K562 (cell line): ENCODE measurements around the gene MACF1. TPM values are rescaled to one million over a fixed set of nuclear protein-coding genes. Genes with fewer than 3 reads are reported as not detected.

Experiments
- BRD4 ChIP-seq: fragments of 200-600 bp; sonication (generic); IDR thresholded peaks from 2 replicates; pipeline ENCODE4 v1.6.1; 2017; ENCODE audit warnings: inconsistent platforms
- C11orf30 ChIP-seq: fragments of 450-650 bp; IDR thresholded peaks from 2 replicates; pipeline ENCODE4 v1.6.1; 2016; ENCODE audit warnings: low read depth, mild to moderate bottlenecking
- CEBPG ChIP-seq, 3 experiments: fragments of 200-800 bp in 1 of 3; sonication (Bioruptor generic) in 1 of 3; sonication (generic) in 1 of 3; formaldehyde crosslinking in 1 of 3; IDR thresholded peaks in 2 of 3; conservative IDR thresholded peaks in 1 of 3; 2 replicates each; pipeline versions ENCODE4 v1.6.1 to v1.8.0; 2016 to 2022; ENCODE audit warnings: missing compliant biosample characterization in 2 of 3, missing genetic modification characterization in 2 of 3, mild to moderate bottlenecking in 1 of 3, missing genetic modification reagents in 1 of 3
- DPF2 ChIP-seq: fragments of 450-650 bp; IDR thresholded peaks from 2 replicates; pipeline ENCODE4 v1.6.1; 2016
- ELF2 ChIP-seq: fragments of 250-450 bp; sonication (Bioruptor Pico); IDR thresholded peaks from 2 replicates; pipeline ENCODE4 v1.5.0; 2021; ENCODE audit warnings: mild to moderate bottlenecking
- EP300 ChIP-seq: IDR thresholded peaks from 2 replicates; pipeline ENCODE4 v1.6.1; 2012; ENCODE audit warnings: low read length, improper control_type of control experiment
- NEUROD1 ChIP-seq: fragments of 150-350 bp; IDR thresholded peaks from 2 replicates; pipeline ENCODE4 v1.6.1; 2014; ENCODE audit warnings: borderline replicate concordance, low read length, low read depth; ENCODE audit not compliant: partially characterized antibody
- NONO ChIP-seq, 2 experiments: fragments of 200-400 bp in 1 of 2; fragments of 450-650 bp in 1 of 2; formaldehyde crosslinking in 1 of 2; IDR thresholded peaks; 2 replicates each; pipeline ENCODE4 v1.6.1; 2017; ENCODE audit warnings: low read depth in 2 of 2, mild to moderate bottlenecking in 2 of 2, moderate library complexity in 2 of 2, low read length in 1 of 2
- PHF20 ChIP-seq: fragments of 450-650 bp; IDR thresholded peaks from 2 replicates; pipeline ENCODE4 v1.6.1; 2018; ENCODE audit not compliant: partially characterized antibody
- POLR2AphosphoS2 ChIP-seq: IDR thresholded peaks from 2 replicates; pipeline ENCODE4 v1.6.1; 2012; ENCODE audit warnings: low read length, improper control_type of control experiment
- PPARD ChIP-seq: fragments of 250-450 bp; sonication (Bioruptor Pico); IDR thresholded peaks from 2 replicates; pipeline ENCODE4 v1.8.0; 2022; ENCODE audit warnings: inconsistent platforms, mild to moderate bottlenecking, moderate library complexity
- SLC30A9 ChIP-seq: fragments of 250-450 bp; sonication (Bioruptor Pico); IDR thresholded peaks from 2 replicates; pipeline ENCODE4 v1.8.0; 2022; ENCODE audit warnings: mild to moderate bottlenecking, moderate library complexity
- TAL1 ChIP-seq: fragments of 450-650 bp; IDR thresholded peaks from 2 replicates; pipeline ENCODE4 v1.6.1; 2016; ENCODE audit warnings: mild to moderate bottlenecking
- XRCC5 ChIP-seq: fragments of 200-400 bp; formaldehyde crosslinking; IDR thresholded peaks from 2 replicates; pipeline ENCODE4 v1.6.1; 2017; ENCODE audit warnings: low read depth, mild to moderate bottlenecking, low read length
- ZKSCAN8 ChIP-seq: fragments of 200-800 bp; sonication (Bioruptor generic); IDR thresholded peaks from 2 replicates; pipeline ENCODE4 v1.6.1; 2016; ENCODE audit warnings: missing genetic modification characterization, missing compliant biosample characterization
- ZNF589 ChIP-seq: fragments of 200-800 bp; sonication (Bioruptor generic); IDR thresholded peaks from 2 replicates; pipeline ENCODE4 v1.6.1; 2016; ENCODE audit warnings: low read depth, missing genetic modification characterization, missing compliant biosample characterization
- polyA plus RNA-seq, 8 experiments: library from polyadenylated mRNA; depleted of rRNA in 4 of 8; stranded (reverse) in 5 of 8; unstranded in 3 of 8; fragments of >200 nt; fragmentation: Nextera tagmentation in 2 of 8; fragmentation: Illumina TruSeq in 1 of 8; extraction: Ambion mirVana in 2 of 8; extraction: Trizol in 1 of 8; gene quantifications; 2 replicates each; pipeline versions ENCODE4 v1.2.1 to v1.2.3, GENCODE V29; 2011 to 2014; ENCODE audit warnings: inconsistent platforms in 1 of 8, missing spikeins in 1 of 8
- total RNA-seq, 7 experiments: library from RNA; depleted of rRNA in 6 of 7; stranded (reverse); fragments of >200 nt in 6 of 7; fragmentation: Illumina TruSeq in 2 of 7; extraction: Trizol in 2 of 7; gene quantifications; 2 replicates each; pipeline versions ENCODE4 v1.2.1 to v1.2.3, GENCODE V29; 2011 to 2021; ENCODE audit warnings: low replicate concordance in 1 of 7
- TF ChIP-seq, protein P1 (sequence below), 3 experiments: fragments of 200-800 bp in 1 of 3; fragments of 250-450 bp in 1 of 3; fragments of 450-650 bp in 1 of 3; sonication (Bioruptor Pico) in 1 of 3; sonication (Bioruptor generic) in 1 of 3; formaldehyde crosslinking in 1 of 3; IDR thresholded peaks; 2 replicates each; pipeline versions ENCODE4 v1.6.1 to v1.8.0; 2016 to 2022; ENCODE audit warnings: mild to moderate bottlenecking in 2 of 3, missing genetic modification characterization in 2 of 3, missing compliant biosample characterization in 1 of 3, moderate library complexity in 1 of 3
- TF ChIP-seq, protein P2 (sequence below): sonication (generic); formaldehyde crosslinking; IDR thresholded peaks from 2 replicates; pipeline ENCODE4 v1.8.1; 2023; ENCODE audit warnings: mild to moderate bottlenecking, missing genetic modification reagents
- TF ChIP-seq, protein P3 (sequence below): fragments of 450-650 bp; formaldehyde crosslinking; IDR thresholded peaks from 2 replicates; pipeline ENCODE4 v1.4.0; 2020; ENCODE audit warnings: mild to moderate bottlenecking, mixed read lengths

The MACF1 gene
- total and polyA plus RNA-seq, 9 of the 15 experiments (the other 6 are each of a cell fraction or from before 2014, with no cell fraction given), result 13.2 to 232 (median 112) TPM

DNA sequence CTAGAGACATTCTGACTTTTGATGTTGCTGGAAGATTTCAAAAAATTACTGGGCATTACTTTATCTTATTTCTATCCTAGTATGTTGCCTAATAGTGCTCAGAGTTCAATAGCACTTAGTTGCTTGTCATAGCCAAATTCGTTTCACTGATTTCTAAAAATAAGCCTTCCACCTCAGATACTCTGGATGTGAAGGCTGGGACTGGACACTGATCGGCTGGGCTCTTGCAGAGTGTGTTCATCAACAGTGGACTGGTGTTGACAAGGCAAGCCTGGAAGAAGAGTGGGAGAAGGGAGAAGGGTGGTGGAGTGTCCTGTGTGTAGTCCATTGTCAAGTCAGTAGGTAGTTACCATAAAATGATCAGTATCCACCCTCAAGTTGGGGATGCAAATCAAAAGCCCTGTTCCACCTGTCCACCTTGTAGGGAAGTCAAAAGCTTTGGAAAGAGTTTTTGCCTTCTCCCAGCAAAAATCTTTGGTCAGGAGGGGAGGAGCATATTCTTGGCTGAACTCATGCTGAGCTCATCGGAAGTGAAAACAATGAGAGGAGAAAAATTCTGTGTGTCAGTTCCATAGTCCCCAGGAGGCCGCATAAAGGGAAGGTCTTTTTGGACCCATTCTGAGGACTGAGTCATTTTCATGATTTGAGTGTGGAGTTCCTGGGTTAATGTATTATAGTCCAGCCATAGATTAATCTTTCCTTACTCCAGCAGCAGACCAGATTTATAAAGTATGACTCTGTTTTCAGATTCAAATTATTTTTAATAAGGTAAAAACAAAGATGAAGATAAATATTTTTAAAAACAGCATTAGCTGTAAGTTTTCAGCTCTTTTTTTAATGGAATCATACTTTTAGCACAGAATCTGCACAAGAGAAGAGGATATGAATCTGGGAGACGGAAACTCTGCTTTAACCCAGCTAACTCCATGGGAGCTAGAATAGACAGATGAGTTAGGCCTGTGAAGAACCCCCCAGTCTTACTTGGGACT lies 187.5 kb downstream of the MACF1 start (continued):
- TF ChIP-seq NONO (IDR thresholded peaks at IDR 0.05; ENCODE audit: low read depth in 2 of 2, low read length in 1 of 2) (no peak), POLR2AphosphoS2 (no peak), TAL1 (no peak), PPARD (CRISPR knock-in tag) (no peak), XRCC5 (no peak), BRD4 (no peak), CEBPG (CRISPR knock-in tag; IDR thresholded peaks at IDR 0.05) (no peak), CEBPG (tag; conservative IDR thresholded peaks at IDR 0.05 in 1 of 2, IDR thresholded peaks at IDR 0.05 in 1 of 2) (peak in 1 of 2 experiments; percentile 75; a peak in 2 of 4 replicates), C11orf30 (peak; percentile 75), EP300 (peak; percentile 37), DPF2 (peak; percentile 67; the same call in 1 of the 2 replicates), ZNF589 (CRISPR knock-in tag) (peak; percentile 55; the same call in 1 of the 2 replicates), NEUROD1 (no peak), PHF20 (peak; percentile 75), ELF2 (CRISPR knock-in tag) (no peak), ZKSCAN8 (peak; percentile 59; the same call in 1 of the 2 replicates), SLC30A9 (no peak)
- TF ChIP-seq, protein P1, sequence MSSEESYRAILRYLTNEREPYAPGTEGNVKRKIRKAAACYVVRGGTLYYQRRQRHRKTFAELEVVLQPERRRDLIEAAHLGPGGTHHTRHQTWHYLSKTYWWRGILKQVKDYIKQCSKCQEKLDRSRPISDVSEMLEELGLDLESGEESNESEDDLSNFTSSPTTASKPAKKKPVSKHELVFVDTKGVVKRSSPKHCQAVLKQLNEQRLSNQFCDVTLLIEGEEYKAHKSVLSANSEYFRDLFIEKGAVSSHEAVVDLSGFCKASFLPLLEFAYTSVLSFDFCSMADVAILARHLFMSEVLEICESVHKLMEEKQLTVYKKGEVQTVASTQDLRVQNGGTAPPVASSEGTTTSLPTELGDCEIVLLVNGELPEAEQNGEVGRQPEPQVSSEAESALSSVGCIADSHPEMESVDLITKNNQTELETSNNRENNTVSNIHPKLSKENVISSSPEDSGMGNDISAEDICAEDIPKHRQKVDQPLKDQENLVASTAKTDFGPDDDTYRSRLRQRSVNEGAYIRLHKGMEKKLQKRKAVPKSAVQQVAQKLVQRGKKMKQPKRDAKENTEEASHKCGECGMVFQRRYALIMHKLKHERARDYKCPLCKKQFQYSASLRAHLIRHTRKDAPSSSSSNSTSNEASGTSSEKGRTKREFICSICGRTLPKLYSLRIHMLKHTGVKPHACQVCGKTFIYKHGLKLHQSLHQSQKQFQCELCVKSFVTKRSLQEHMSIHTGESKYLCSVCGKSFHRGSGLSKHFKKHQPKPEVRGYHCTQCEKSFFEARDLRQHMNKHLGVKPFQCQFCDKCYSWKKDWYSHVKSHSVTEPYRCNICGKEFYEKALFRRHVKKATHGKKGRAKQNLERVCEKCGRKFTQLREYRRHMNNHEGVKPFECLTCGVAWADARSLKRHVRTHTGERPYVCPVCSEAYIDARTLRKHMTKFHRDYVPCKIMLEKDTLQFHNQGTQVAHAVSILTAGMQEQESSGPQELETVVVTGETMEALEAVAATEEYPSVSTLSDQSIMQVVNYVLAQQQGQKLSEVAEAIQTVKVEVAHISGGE (CRISPR knock-in tag; IDR thresholded peaks at IDR 0.05), result peak in 2 of 3 experiments; percentile 87 to 99; a peak in 4 of 6 replicates
- TF ChIP-seq, protein P2, sequence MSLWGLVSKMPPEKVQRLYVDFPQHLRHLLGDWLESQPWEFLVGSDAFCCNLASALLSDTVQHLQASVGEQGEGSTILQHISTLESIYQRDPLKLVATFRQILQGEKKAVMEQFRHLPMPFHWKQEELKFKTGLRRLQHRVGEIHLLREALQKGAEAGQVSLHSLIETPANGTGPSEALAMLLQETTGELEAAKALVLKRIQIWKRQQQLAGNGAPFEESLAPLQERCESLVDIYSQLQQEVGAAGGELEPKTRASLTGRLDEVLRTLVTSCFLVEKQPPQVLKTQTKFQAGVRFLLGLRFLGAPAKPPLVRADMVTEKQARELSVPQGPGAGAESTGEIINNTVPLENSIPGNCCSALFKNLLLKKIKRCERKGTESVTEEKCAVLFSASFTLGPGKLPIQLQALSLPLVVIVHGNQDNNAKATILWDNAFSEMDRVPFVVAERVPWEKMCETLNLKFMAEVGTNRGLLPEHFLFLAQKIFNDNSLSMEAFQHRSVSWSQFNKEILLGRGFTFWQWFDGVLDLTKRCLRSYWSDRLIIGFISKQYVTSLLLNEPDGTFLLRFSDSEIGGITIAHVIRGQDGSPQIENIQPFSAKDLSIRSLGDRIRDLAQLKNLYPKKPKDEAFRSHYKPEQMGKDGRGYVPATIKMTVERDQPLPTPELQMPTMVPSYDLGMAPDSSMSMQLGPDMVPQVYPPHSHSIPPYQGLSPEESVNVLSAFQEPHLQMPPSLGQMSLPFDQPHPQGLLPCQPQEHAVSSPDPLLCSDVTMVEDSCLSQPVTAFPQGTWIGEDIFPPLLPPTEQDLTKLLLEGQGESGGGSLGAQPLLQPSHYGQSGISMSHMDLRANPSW (CRISPR knock-in tag), result no peak
- TF ChIP-seq, protein P3, sequence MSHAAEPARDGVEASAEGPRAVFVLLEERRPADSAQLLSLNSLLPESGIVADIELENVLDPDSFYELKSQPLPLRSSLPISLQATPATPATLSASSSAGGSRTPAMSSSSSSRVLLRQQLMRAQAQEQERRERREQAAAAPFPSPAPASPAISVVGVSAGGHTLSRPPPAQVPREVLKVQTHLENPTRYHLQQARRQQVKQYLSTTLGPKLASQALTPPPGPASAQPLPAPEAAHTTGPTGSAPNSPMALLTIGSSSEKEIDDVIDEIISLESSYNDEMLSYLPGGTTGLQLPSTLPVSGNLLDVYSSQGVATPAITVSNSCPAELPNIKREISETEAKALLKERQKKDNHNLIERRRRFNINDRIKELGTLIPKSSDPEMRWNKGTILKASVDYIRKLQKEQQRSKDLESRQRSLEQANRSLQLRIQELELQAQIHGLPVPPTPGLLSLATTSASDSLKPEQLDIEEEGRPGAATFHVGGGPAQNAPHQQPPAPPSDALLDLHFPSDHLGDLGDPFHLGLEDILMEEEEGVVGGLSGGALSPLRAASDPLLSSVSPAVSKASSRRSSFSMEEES (CRISPR knock-in tag), result no peak
